Transverse colon (tissue), 4 donors: ENCODE data around the gene RERE. TPM values are rescaled to one million over a fixed set of nuclear protein-coding genes. Genes with fewer than 3 reads are reported as not detected.

Experiments
- DNase-seq: peaks from one replicate; pipeline ENCODE4 v3.0.0-alpha.2; 2019
- H3K27ac ChIP-seq, 4 donors: fragments of 200-600 bp; sonication (generic); 2 replicates each; pipeline ENCODE4 v1.5.1; 2016 to 2018; ENCODE audit warnings: inconsistent platforms in 4 of 4
- H3K27me3 ChIP-seq: fragments of 200-600 bp; sonication (generic); 2 replicates; pipeline ENCODE4 v1.5.1; 2017; ENCODE audit warnings: inconsistent platforms
- H3K36me3 ChIP-seq, 4 donors: fragments of 200-600 bp; sonication (generic); 2 replicates each; pipeline ENCODE4 v1.5.1; 2017 to 2019; ENCODE audit warnings: inconsistent platforms in 4 of 4
- H3K4me1 ChIP-seq, 4 donors: fragments of 200-600 bp; sonication (generic); 2 replicates each; pipeline ENCODE4 v1.5.1; 2017 to 2020; ENCODE audit warnings: inconsistent platforms in 4 of 4
- H3K4me3 ChIP-seq, 4 donors: fragments of 200-600 bp; sonication (generic); 1 replicate in 1 of 4; 2 replicates in 3 of 4; pipeline versions ENCODE4 v1.5.1 to v1.6.1; 2017 to 2019; ENCODE audit warnings: inconsistent platforms in 4 of 4
- H3K9me3 ChIP-seq, 2 donors: fragments of 200-600 bp; sonication (generic); 2 replicates each; pipeline ENCODE4 v1.5.1; 2017 to 2019; ENCODE audit warnings: inconsistent platforms in 2 of 2
- EP300 ChIP-seq: sonication (generic); formaldehyde crosslinking; IDR thresholded peaks from one replicate; pipeline ENCODE4 v1.6.1; 2017; ENCODE audit warnings: antibody characterized with exemption, low read depth
- POLR2A ChIP-seq: fragments of 450-650 bp; IDR thresholded peaks from one replicate; pipeline ENCODE4 v1.6.1; 2016; ENCODE audit warnings: antibody characterized with exemption, mild to moderate bottlenecking, moderate library complexity
- POLR2AphosphoS5 ChIP-seq, 3 donors: sonication (generic); formaldehyde crosslinking; IDR thresholded peaks; one replicate each; pipeline ENCODE4 v1.6.1; 2016; ENCODE audit warnings: antibody characterized with exemption in 3 of 3
- WGBS, 2 donors: methylation state at CpG; one replicate each; pipeline ENCODE4 v1.1.5; 2018; ENCODE audit warnings: low coverage in 1 of 2; 5-methylcytosine and 5-hydroxymethylcytosine counted together
- in situ Hi-C, 4 donors: fragments of 200-750 bp; cut with MboI; loops; one replicate each; pipeline versions ENCODE4 v1.15.0 to v1.15.1; 2017; ENCODE audit warnings: low sequenced_read_pairs in 3 of 4, low pct_ligation_motif_present in 1 of 4, low pct_unique_long_range_greater_than_20kb in 1 of 4
- intact Hi-C: fragments of 100-400 bp; cut with DNase I; formaldehyde crosslinking; loops from one replicate; pipeline ENCODE4 v1.15.1; 2023; ENCODE audit warnings: low total_unique reads
- total RNA-seq, 4 donors: library from RNA; depleted of rRNA; stranded (reverse); fragments of >200 nt; gene quantifications; one replicate each; pipeline ENCODE4 v1.1.0, GENCODE V29; 2016
- TF ChIP-seq, protein P1 (sequence below), 5 experiments: fragments of 200-600 bp in 3 of 5; fragments of 450-650 bp in 2 of 5; sonication (generic) in 3 of 5; IDR thresholded peaks; 1 replicate in 2 of 5; 2 replicates in 3 of 5; pipeline ENCODE4 v1.5.1; 2016 to 2017; ENCODE audit warnings: antibody characterized with exemption in 5 of 5, inconsistent platforms in 3 of 5, mild to moderate bottlenecking in 2 of 5, moderate library complexity in 1 of 5

The RERE gene
- total RNA-seq, 4 donors from 2014 or later, result 80.3 to 657 (median 105) TPM

DNA sequence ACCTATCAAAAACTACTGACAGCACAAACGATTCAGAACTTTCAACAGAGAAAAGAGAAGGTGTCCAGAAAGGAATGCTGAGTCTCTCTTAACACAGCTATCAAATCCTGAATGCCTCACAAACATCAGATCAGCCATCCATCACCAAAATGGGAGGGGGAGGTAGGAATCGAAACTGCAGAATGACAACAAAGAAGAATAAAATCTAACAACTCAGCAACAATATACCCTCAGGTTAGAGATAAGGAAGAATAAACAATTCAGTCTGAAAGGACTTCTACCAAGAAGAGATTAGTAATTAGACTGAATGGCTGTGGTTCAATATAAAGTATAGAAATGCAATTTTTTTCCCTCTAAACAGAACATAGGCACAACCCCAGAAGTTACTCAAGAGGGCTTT, 94.4 kb downstream of the RERE start:
- WGBS, 2 donors, result 39 to 45% methylated on average over 2 of the region's 2 CpGs
- H3K9me3 ChIP-seq, result no peaks in the 10 kb centered on the region
- in situ Hi-C loops, result loop anchor here in 1 of 4 donors (10.0 kb wide), 1 partner anchor 158 kb away; no protein-coding TSS in a partner anchor
- no peaks in the 10 kb centered on the region for H3K27me3 ChIP-seq
- H3K4me1 ChIP-seq, result peaks cover 0 to 29% (median 5%) of the 10 kb centered on the region in 4 donors
- DNase-seq, result no peak
- no peak overlapping the region for H3K27ac ChIP-seq
- TF ChIP-seq POLR2AphosphoS5 (IDR thresholded peaks at IDR 0.05), result no peak
- TF ChIP-seq POLR2A, result no peak
- no peak for TF ChIP-seq EP300
- TF ChIP-seq, protein P1, sequence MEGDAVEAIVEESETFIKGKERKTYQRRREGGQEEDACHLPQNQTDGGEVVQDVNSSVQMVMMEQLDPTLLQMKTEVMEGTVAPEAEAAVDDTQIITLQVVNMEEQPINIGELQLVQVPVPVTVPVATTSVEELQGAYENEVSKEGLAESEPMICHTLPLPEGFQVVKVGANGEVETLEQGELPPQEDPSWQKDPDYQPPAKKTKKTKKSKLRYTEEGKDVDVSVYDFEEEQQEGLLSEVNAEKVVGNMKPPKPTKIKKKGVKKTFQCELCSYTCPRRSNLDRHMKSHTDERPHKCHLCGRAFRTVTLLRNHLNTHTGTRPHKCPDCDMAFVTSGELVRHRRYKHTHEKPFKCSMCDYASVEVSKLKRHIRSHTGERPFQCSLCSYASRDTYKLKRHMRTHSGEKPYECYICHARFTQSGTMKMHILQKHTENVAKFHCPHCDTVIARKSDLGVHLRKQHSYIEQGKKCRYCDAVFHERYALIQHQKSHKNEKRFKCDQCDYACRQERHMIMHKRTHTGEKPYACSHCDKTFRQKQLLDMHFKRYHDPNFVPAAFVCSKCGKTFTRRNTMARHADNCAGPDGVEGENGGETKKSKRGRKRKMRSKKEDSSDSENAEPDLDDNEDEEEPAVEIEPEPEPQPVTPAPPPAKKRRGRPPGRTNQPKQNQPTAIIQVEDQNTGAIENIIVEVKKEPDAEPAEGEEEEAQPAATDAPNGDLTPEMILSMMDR (IDR thresholded peaks at IDR 0.05), result no peak
- no peaks in the 10 kb centered on the region for H3K36me3 ChIP-seq
- H3K4me3 ChIP-seq, result no peak overlapping the region
- intact Hi-C loops, result loop anchor here (10.0 kb wide), 2 partner anchors 122 to 298 kb away; no protein-coding TSS in a partner anchor

DNA sequence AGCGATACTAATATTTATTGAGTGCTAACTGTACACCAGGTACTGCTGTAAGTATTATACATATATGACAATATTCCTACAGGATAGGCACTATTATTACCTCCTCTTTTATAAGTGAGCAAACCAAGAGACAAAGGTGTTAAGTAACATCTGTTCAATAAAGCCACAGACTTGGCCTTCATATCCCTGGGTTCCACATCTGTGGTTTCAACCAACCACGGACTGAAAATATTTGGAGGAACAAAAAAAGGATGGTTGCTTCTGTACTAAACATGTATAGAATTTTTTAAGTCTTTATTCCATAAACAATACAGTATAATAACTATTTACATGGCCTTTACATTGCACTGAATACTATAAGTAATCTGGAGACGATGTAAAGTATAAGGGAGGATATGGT, 95.1 kb downstream of the RERE start:
- no peaks in the 10 kb centered on the region for H3K36me3 ChIP-seq
- H3K4me1 ChIP-seq, result peaks cover 0 to 24% (median 5%) of the 10 kb centered on the region in 4 donors
- no peak overlapping the region for H3K4me3 ChIP-seq
- H3K27ac ChIP-seq, result no peak overlapping the region
- DNase-seq, result no peak
- no peaks in the 10 kb centered on the region for H3K27me3 ChIP-seq
- intact Hi-C loops, result loop anchor here (10.0 kb wide), 2 partner anchors 122 to 298 kb away; no protein-coding TSS in a partner anchor
- in situ Hi-C loops, result loop anchor here in 1 of 4 donors (10.0 kb wide), 1 partner anchor 158 kb away; no protein-coding TSS in a partner anchor
- no peaks in the 10 kb centered on the region for H3K9me3 ChIP-seq
- TF ChIP-seq POLR2A (no peak), EP300 (no peak), POLR2AphosphoS5 (IDR thresholded peaks at IDR 0.05) (no peak)
- TF ChIP-seq, protein P1 (IDR thresholded peaks at IDR 0.05), result no peak
- 84 to 88% methylated on average over 3 of the region's 3 CpGs for WGBS, 2 donors

DNA sequence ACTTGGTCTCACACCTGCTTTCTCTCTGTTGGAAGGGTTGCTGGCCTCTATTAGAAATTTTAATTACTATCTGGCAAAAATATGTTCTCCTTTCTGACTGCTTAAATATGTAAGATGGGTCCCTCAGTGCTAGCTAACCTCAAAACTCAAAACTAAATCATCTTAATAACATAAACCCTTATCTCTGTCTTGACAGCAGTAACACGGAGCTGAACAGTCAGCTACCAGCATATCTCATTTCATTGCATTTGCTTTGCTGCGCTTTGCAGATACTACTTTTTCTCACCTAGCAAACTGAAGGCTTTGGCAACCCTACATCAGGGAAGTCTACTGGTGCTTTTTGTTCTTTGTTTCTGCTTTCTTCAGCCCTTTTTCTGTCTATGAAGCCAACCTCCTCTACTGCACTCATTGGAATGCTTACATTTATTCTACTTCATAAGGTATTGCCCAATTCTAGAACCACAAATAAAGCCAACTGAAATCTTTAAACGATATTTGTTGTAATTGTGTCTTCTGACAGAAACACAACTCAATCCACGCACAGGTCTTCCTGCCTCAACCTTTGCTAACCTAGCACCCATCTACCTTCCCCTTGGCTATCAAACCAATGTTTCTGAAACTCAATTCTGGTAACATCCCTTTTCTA, 95.6 kb downstream of the RERE start:
- no peaks in the 10 kb centered on the region for H3K36me3 ChIP-seq
- WGBS, 2 donors, result 82 to 84% methylated on average over 4 of the region's 4 CpGs
- peaks cover 0 to 22% (median 4%) of the 10 kb centered on the region in 4 donors for H3K4me1 ChIP-seq
- H3K9me3 ChIP-seq, result no peaks in the 10 kb centered on the region
- TF ChIP-seq POLR2A (no peak), POLR2AphosphoS5 (IDR thresholded peaks at IDR 0.05) (no peak), EP300 (no peak)
- TF ChIP-seq, protein P1 (IDR thresholded peaks at IDR 0.05), result no peak
- no peaks in the 10 kb centered on the region for H3K27me3 ChIP-seq
- intact Hi-C loops (loop anchor here (10.0 kb wide), 2 partner anchors 123 to 297 kb away; no protein-coding TSS in a partner anchor), in situ Hi-C loops (loop anchor here in 1 of 4 donors (10.0 kb wide), 1 partner anchor 157 kb away; no protein-coding TSS in a partner anchor)
- DNase-seq, result no peak
- H3K4me3 ChIP-seq, result no peak overlapping the region
- no peak overlapping the region for H3K27ac ChIP-seq

DNA sequence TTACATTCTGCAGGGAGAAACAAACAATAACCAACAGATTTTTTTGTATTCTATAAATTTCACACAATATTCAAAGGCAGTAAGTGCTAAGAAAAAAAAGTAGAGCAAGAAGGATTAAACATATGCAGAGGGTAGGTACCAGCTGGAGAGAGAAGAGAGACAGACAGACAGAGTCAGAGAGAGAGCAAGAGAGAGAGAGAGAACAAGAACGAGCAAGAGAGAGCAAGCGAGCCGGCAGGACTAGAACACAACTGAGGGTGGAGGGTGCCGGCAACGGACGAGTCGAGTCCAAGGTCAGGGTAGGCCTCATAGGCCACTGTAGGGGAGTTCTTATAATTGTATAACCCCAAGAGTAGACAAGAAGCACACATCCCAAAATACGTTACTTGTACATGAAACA, 97.1 kb downstream of the RERE start:
- intact Hi-C loops (loop anchor here (10.0 kb wide), 2 partner anchors 124 to 296 kb away; no protein-coding TSS in a partner anchor), in situ Hi-C loops (loop anchor here in 1 of 4 donors (10.0 kb wide), 1 partner anchor 156 kb away; no protein-coding TSS in a partner anchor)
- 98% methylated on average over 8 of the region's 8 CpGs; no CpG with 5 or more reads in 1 of the 2 donors for WGBS, 2 donors

More for the DNA sequence above, 97.1 kb downstream of the RERE start:
- H3K27ac ChIP-seq, result no peak overlapping the region
- H3K4me1 ChIP-seq, result peaks cover 0 to 19% (median 4%) of the 10 kb centered on the region in 4 donors
- no peaks in the 10 kb centered on the region for H3K9me3 ChIP-seq
- no peak for TF ChIP-seq EP300
- no peak for DNase-seq
- no peak overlapping the region for H3K4me3 ChIP-seq
- H3K27me3 ChIP-seq, result no peaks in the 10 kb centered on the region
- no peaks in the 10 kb centered on the region for H3K36me3 ChIP-seq
